ENCODE data around the gene FEM1B. TPM values are rescaled to one million over a fixed set of nuclear protein-coding genes. Genes with fewer than 3 reads are reported as not detected.
A peak's percentile ranks its signal among the peaks of the same experiment; 100 is the strongest.

FEM1B gene
- total RNA-seq, 1 donor from 2014 or later = 73.5 TPM

- DNase-seq (ENCODE audit: low read depth) (no peak), FAIRE-seq (no peak)
- peaks cover 13% of the 10 kb centered on the region for H3K36me3 ChIP-seq (ENCODE audit: control insufficient read depth, insufficient read depth, low read length)
- no peak overlapping the region for H3K4me3 ChIP-seq (ENCODE audit: low read depth, low read length)
- TF ChIP-seq CTCF (IDR thresholded peaks at IDR 0.05; ENCODE audit: insufficient read depth, low read length, severe bottlenecking) = no peak
- H3K27me3 ChIP-seq (ENCODE audit: control insufficient read depth, insufficient read depth, low read length) = no peaks in the 10 kb centered on the region
Measured at GRCh38 chr15:68289057-68289456, 11.5 kb downstream of the FEM1B start.

- peaks cover 11% of the 10 kb centered on the region for H3K36me3 ChIP-seq (ENCODE audit: control insufficient read depth, insufficient read depth, low read length)
- FAIRE-seq (peak; percentile 7), DNase-seq (ENCODE audit: low read depth) (no peak)
- TF ChIP-seq CTCF (IDR thresholded peaks at IDR 0.05; ENCODE audit: insufficient read depth, low read length, severe bottlenecking) = no peak
- H3K27me3 ChIP-seq (ENCODE audit: control insufficient read depth, insufficient read depth, low read length) = no peaks in the 10 kb centered on the region
- H3K4me3 ChIP-seq (ENCODE audit: low read depth, low read length) = no peak overlapping the region
Measured at GRCh38 chr15:68289621-68290352, 12.2 kb downstream of the FEM1B start.

GRCh38 chr15:68290715-68291114 is 13.2 kb downstream of the FEM1B start:
- Histone ChIP-seq H3K36me3 (ENCODE audit: control insufficient read depth, insufficient read depth, low read length) (peaks cover 9% of the 10 kb centered on the region), H3K27me3 (ENCODE audit: control insufficient read depth, insufficient read depth, low read length) (no peaks in the 10 kb centered on the region), H3K4me3 (ENCODE audit: low read depth, low read length) (no peak overlapping the region)
- TF ChIP-seq CTCF (IDR thresholded peaks at IDR 0.05; ENCODE audit: insufficient read depth, low read length, severe bottlenecking) = no peak
- DNase-seq (ENCODE audit: low read depth) = no peak
- no peak for FAIRE-seq

GRCh38 chr15:68292157-68292781 is 14.7 kb downstream of the FEM1B start:
- Histone ChIP-seq H3K36me3 (ENCODE audit: control insufficient read depth, insufficient read depth, low read length) (peaks cover 7% of the 10 kb centered on the region), H3K27me3 (ENCODE audit: control insufficient read depth, insufficient read depth, low read length) (no peaks in the 10 kb centered on the region), H3K4me3 (ENCODE audit: low read depth, low read length) (no peak overlapping the region)
- FAIRE-seq (no peak), DNase-seq (ENCODE audit: low read depth) (no peak)
- TF ChIP-seq CTCF (IDR thresholded peaks at IDR 0.05; ENCODE audit: insufficient read depth, low read length, severe bottlenecking) = no peak

GRCh38 chr15:68292967-68293366 is 15.4 kb downstream of the FEM1B start:
- FAIRE-seq (no peak), DNase-seq (ENCODE audit: low read depth) (no peak)
- Histone ChIP-seq H3K27me3 (ENCODE audit: control insufficient read depth, insufficient read depth, low read length) (no peaks in the 10 kb centered on the region), H3K36me3 (ENCODE audit: control insufficient read depth, insufficient read depth, low read length) (peaks cover 7% of the 10 kb centered on the region), H3K4me3 (ENCODE audit: low read depth, low read length) (no peak overlapping the region)
- no peak for TF ChIP-seq CTCF (IDR thresholded peaks at IDR 0.05; ENCODE audit: insufficient read depth, low read length, severe bottlenecking)

Measured in bronchial epithelial cell (primary cell).